GM12878 (cell line): ENCODE measurements around the gene IRF4. TPM values are rescaled to one million over a fixed set of nuclear protein-coding genes. Genes with fewer than 3 reads are reported as not detected.
A peak's percentile ranks its signal among the peaks of the same experiment; 100 is the strongest.

ENCODE experiments used
- ATAC-seq: fragments of 200-7000 bp; cut with Tn5 transposase; 3 replicates; pipeline ENCODE4 v1.9.1; 2020; ENCODE audit warnings: mild to moderate bottlenecking, moderate library complexity
- BruUV-seq: library from RNA; stranded (reverse); fragments of 400-500 nt; replicated peaks from 2 replicates; lab custom pipeline; 2021; lab: Mats Ljungman, UMichigan
- CTCF ChIA-PET: fragments of 300-600 bp; sonication (Branson Sonifier 250); formaldehyde crosslinking; extraction: SDS; loops from one replicate; lab custom pipeline; 2021; ENCODE audit warnings: inconsistent platforms; lab: Yijun Ruan, JAX
- POLR2A ChIA-PET: fragments of 350-600 bp; formaldehyde crosslinking; extraction: SDS; loops from one replicate; lab custom pipeline; 2021; ENCODE audit warnings: inconsistent platforms; lab: Charles Lee
- RAD21 ChIA-PET: fragments of 300-600 bp; sonication (Branson Sonifier 250); formaldehyde crosslinking; loops from one replicate; lab custom pipeline; 2023; ENCODE audit warnings: antibody characterized with exemption; ENCODE audit not compliant: unreplicated experiment; lab: Charles Lee
- SMC1A ChIA-PET: fragments of 300-600 bp; sonication (Branson Sonifier 250); formaldehyde crosslinking; loops from one replicate; lab custom pipeline; 2023; ENCODE audit not compliant: unreplicated experiment, uncharacterized antibody; lab: Charles Lee
- DNase-seq: peaks from one replicate; pipeline ENCODE4 v3.0.0-alpha.2; 2011; ENCODE audit warnings: low read depth, low spot score
- FAIRE-seq: peaks from 3 replicates; lab custom pipeline; 2011; peaks lifted over from hg19 to GRCh38; lab: Jason Lieb, UNC
- H2AFZ ChIP-seq: 2 replicates; pipeline ENCODE4 v1.6.0; 2011; ENCODE audit warnings: low read depth, low read length, control low read depth; ENCODE audit not compliant: control insufficient read depth
- H3K27ac ChIP-seq: 2 replicates; pipeline ENCODE4 v1.5.1; 2011; ENCODE audit warnings: control low read depth; ENCODE audit not compliant: control insufficient read depth, insufficient read depth
- H3K27me3 ChIP-seq, 2 experiments: replicated peaks in 1 of 2; 2 replicates each; pipeline versions ENCODE4 v1.6.0 to v1.6.1; 2011; ENCODE audit warnings: low read length in 1 of 2; ENCODE audit not compliant: control insufficient read depth in 2 of 2, insufficient read depth in 2 of 2
- H3K36me3 ChIP-seq, 2 experiments: 2 replicates each; pipeline ENCODE4 v1.5.1; 2011; ENCODE audit warnings: low read length in 1 of 2; ENCODE audit not compliant: control insufficient read depth in 2 of 2, insufficient read depth in 2 of 2
- H3K4me1 ChIP-seq: 2 replicates; pipeline ENCODE4 v1.6.1; 2011; ENCODE audit warnings: mild to moderate bottlenecking, low read length, moderate library complexity, mixed read lengths; ENCODE audit not compliant: control insufficient read depth, insufficient read depth
- H3K4me2 ChIP-seq: 2 replicates; pipeline ENCODE4 v1.6.0; 2011; ENCODE audit warnings: control low read depth; ENCODE audit not compliant: control insufficient read depth, insufficient read depth
- H3K4me3 ChIP-seq: fragments of 200-600 bp; sonication (generic); 2 replicates; pipeline ENCODE4 v1.5.1; 2016
- H3K79me2 ChIP-seq: 2 replicates; pipeline ENCODE4 v1.6.0; 2011; ENCODE audit warnings: low read length; ENCODE audit not compliant: control insufficient read depth, insufficient read depth
- H3K9ac ChIP-seq: 2 replicates; pipeline ENCODE4 v1.8.0; 2011; ENCODE audit warnings: low read length, control low read depth, mixed read lengths; ENCODE audit not compliant: control insufficient read depth, insufficient read depth
- H3K9me3 ChIP-seq: replicated peaks from 3 replicates; pipeline ENCODE4 v1.5.1; 2011; ENCODE audit warnings: mild to moderate bottlenecking, low read length; ENCODE audit not compliant: control insufficient read depth, insufficient read depth
- H4K20me1 ChIP-seq: 2 replicates; pipeline ENCODE4 v1.6.0; 2011; ENCODE audit not compliant: control insufficient read depth, insufficient read depth
- BHLHE40 ChIP-seq, 2 experiments: fragments of 450-650 bp in 1 of 2; IDR thresholded peaks; 2 replicates each; pipeline ENCODE4 v1.6.1; 2011 to 2017; ENCODE audit warnings: low read depth in 2 of 2, borderline replicate concordance in 1 of 2, improper control_type of control experiment in 1 of 2, low read length in 1 of 2, mild to moderate bottlenecking in 1 of 2
- CHD4 ChIP-seq: fragments of 200-600 bp; sonication (generic); IDR thresholded peaks from 2 replicates; pipeline ENCODE4 v1.6.1; 2016; ENCODE audit warnings: mild to moderate bottlenecking
- NFYA ChIP-seq: IDR thresholded peaks from 2 replicates; pipeline ENCODE4 v1.6.1; 2011; ENCODE audit warnings: low read depth, mild to moderate bottlenecking, low read length, improper control_type of control experiment, borderline replicate concordance
- NR2C2 ChIP-seq: IDR thresholded peaks from 2 replicates; pipeline ENCODE4 v1.6.1; 2011; ENCODE audit warnings: borderline replicate concordance, low read depth; ENCODE audit not compliant: control insufficient read depth, insufficient read length
- WGBS: methylation state at CpG from one replicate; pipeline ENCODE4 v1.1.6; 2016; ENCODE audit warnings: low lambda C conversion rate; ENCODE audit not compliant: insufficient replicate concordance, insufficient coverage; ENCODE audit errors: missing lambda C conversion rate; 5-methylcytosine and 5-hydroxymethylcytosine counted together
- in situ Hi-C: fragments of 300-500 bp; cut with MboI; formaldehyde crosslinking; loops from 9 replicates; pipeline ENCODE4 v1.14.3; 2018; ENCODE audit warnings: mixed read lengths
- intact Hi-C: fragments of 100-400 bp; cut with micrococcal nuclease; formaldehyde crosslinking; loops from one replicate; pipeline ENCODE4 v1.14.2; 2022; ENCODE audit not compliant: unreplicated experiment
- polyA plus RNA-seq, 11 experiments: library from polyadenylated mRNA; depleted of rRNA in 4 of 11; unstranded in 6 of 11; stranded (reverse) in 5 of 11; fragments of >200 nt; fragmentation: Nextera tagmentation in 4 of 11; fragmentation: Illumina TruSeq in 1 of 11; extraction: Ambion mirVana in 4 of 11; extraction: Trizol in 1 of 11; gene quantifications; 1 replicate in 1 of 11; 2 replicates in 10 of 11; pipeline versions ENCODE4 v1.2.1 to v1.2.3, GENCODE V29; 2011 to 2016; ENCODE audit warnings: inconsistent platforms in 2 of 11, missing spikeins in 2 of 11, low read depth in 1 of 11
- total RNA-seq, 4 experiments: library from RNA; depleted of rRNA in 3 of 4; stranded (reverse); fragments of >200 nt in 3 of 4; fragmentation: Illumina TruSeq in 1 of 4; extraction: Trizol in 1 of 4; gene quantifications; 2 replicates each; pipeline versions ENCODE4 v1.2.1 to v1.2.3, GENCODE V29; 2013 to 2021
- TF ChIP-seq, protein P1 (sequence below): fragments of 450-650 bp; IDR thresholded peaks from 2 replicates; pipeline ENCODE4 v1.6.1; 2018; ENCODE audit warnings: mild to moderate bottlenecking, low read depth, moderate library complexity; ENCODE audit not compliant: partially characterized antibody

Gene IRF4
- total and polyA plus RNA-seq, 10 of the 15 experiments (the other 5 are each of a cell fraction or from before 2014, with no cell fraction given): 50.0 to 495 (median 257) TPM

GRCh38 chr6:367298-367794, 24.2 kb upstream of the IRF4 start:
- ChIA-PET RAD21 (interaction anchor here (1.7 to 8.0 kb wide), 3 partner anchors 9 to 27 kb away, joined by 9 to 73 read pairs (median 17); no protein-coding TSS in a partner anchor), SMC1A (interaction anchor here (1.0 to 9.6 kb wide), 6 partner anchors 9 to 68 kb away, joined by 4 to 230 read pairs (median 24); no protein-coding TSS in a partner anchor), POLR2A (interaction anchor here (1.0 to 1.1 kb wide), 2 partner anchors 26 to 58 kb away, joined by 3 read pairs; no protein-coding TSS in a partner anchor), CTCF (interaction anchor here (0.6 to 4.4 kb wide), 5 partner anchors 10 to 180 kb away, joined by 3 to 23 read pairs (median 5); no protein-coding TSS in a partner anchor)
- no peak overlapping the region for H3K27ac ChIP-seq
- H3K36me3 ChIP-seq: no peaks in the 10 kb centered on the region
- in situ Hi-C loops: no loop called here
- H3K9ac ChIP-seq: no peak overlapping the region
- H3K4me3 ChIP-seq: no peak overlapping the region
- H3K9me3 ChIP-seq: no peaks in the 10 kb centered on the region; the same call in 1 of the 3 replicates
- intact Hi-C loops: no loop called here
- H3K79me2 ChIP-seq: no peaks in the 10 kb centered on the region
- no peak for FAIRE-seq
- TF ChIP-seq CHD4 (no peak), NFYA (no peak), NR2C2 (peak; percentile 46), BHLHE40 (IDR thresholded peaks at IDR 0.05; ENCODE audit: borderline replicate concordance in 1 of 2, low read depth in 2 of 2, low read length in 1 of 2) (peak in 1 of 2 experiments; percentile 7; a peak in 1 of 4 replicates)
- TF ChIP-seq, protein P1, sequence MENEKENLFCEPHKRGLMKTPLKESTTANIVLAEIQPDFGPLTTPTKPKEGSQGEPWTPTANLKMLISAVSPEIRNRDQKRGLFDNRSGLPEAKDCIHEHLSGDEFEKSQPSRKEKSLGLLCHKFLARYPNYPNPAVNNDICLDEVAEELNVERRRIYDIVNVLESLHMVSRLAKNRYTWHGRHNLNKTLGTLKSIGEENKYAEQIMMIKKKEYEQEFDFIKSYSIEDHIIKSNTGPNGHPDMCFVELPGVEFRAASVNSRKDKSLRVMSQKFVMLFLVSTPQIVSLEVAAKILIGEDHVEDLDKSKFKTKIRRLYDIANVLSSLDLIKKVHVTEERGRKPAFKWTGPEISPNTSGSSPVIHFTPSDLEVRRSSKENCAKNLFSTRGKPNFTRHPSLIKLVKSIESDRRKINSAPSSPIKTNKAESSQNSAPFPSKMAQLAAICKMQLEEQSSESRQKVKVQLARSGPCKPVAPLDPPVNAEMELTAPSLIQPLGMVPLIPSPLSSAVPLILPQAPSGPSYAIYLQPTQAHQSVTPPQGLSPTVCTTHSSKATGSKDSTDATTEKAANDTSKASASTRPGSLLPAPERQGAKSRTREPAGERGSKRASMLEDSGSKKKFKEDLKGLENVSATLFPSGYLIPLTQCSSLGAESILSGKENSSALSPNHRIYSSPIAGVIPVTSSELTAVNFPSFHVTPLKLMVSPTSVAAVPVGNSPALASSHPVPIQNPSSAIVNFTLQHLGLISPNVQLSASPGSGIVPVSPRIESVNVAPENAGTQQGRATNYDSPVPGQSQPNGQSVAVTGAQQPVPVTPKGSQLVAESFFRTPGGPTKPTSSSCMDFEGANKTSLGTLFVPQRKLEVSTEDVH: no peak
- WGBS: 68% methylated on average over 8 of the region's 8 CpGs
- peaks cover 22% of the 10 kb centered on the region for H3K4me1 ChIP-seq
- no peak for DNase-seq
- H4K20me1 ChIP-seq: no peaks in the 10 kb centered on the region
- ATAC-seq: no peak
- no peak overlapping the region for H2AFZ ChIP-seq
- BruUV-seq: no TSS peak
- no peaks in the 10 kb centered on the region for H3K27me3 ChIP-seq
- H3K4me2 ChIP-seq: no peak overlapping the region
